ENCODE results near the gene SLC30A3. TPM values are rescaled to one million over a fixed set of nuclear protein-coding genes. Genes with fewer than 3 reads are reported as not detected.

The SLC30A3 gene
- total RNA-seq, 1 experiment from 2014 or later: not detected

DNA sequence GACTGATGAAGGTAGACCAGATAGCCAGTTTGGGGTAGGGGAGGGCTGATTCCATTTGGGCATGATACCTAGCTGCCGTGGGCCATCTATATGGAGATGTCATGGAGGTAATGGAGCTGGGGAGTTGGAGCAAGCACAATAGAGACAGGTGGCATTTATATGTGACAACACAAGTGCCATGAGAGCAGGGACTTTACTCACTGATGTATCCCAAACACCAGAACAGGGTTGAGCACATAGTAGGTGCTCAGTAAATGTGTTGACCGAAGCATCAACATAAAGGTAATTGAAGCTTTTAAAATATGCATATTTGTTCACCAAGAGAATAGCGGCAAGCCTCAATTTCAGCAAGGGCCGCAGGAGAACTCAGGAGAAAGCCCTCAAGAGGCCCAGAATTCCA lies 15.0 kb downstream of the SLC30A3 start:
- Mint-ChIP-seq H3K4me1 (ENCODE audit: insufficient read depth, unreplicated experiment) (peaks cover 6% of the 10 kb centered on the region), H3K36me3 (ENCODE audit: insufficient read depth, unreplicated experiment) (peaks cover 22% of the 10 kb centered on the region), H3K27me3 (ENCODE audit: insufficient read depth, unreplicated experiment) (no peaks in the 10 kb centered on the region), H3K27ac (ENCODE audit: low read depth, unreplicated experiment) (no peak overlapping the region), H3K4me3 (ENCODE audit: unreplicated experiment) (no peak overlapping the region), H3K9me3 (ENCODE audit: unreplicated experiment) (no peaks in the 10 kb centered on the region)
- intact Hi-C loops (cut with micrococcal nuclease): no loop called here
- POLR2A ChIA-PET: interaction anchor here (0.8 kb wide), 1 partner anchor 17 kb away, joined by 3 read pairs; no protein-coding TSS in a partner anchor
- TF ChIP-seq, protein P1, sequence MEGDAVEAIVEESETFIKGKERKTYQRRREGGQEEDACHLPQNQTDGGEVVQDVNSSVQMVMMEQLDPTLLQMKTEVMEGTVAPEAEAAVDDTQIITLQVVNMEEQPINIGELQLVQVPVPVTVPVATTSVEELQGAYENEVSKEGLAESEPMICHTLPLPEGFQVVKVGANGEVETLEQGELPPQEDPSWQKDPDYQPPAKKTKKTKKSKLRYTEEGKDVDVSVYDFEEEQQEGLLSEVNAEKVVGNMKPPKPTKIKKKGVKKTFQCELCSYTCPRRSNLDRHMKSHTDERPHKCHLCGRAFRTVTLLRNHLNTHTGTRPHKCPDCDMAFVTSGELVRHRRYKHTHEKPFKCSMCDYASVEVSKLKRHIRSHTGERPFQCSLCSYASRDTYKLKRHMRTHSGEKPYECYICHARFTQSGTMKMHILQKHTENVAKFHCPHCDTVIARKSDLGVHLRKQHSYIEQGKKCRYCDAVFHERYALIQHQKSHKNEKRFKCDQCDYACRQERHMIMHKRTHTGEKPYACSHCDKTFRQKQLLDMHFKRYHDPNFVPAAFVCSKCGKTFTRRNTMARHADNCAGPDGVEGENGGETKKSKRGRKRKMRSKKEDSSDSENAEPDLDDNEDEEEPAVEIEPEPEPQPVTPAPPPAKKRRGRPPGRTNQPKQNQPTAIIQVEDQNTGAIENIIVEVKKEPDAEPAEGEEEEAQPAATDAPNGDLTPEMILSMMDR (IDR thresholded peaks at IDR 0.05; ENCODE audit: unreplicated experiment): no peak
- BruUV-seq (replicated peaks): no TSS peak
- no peak for DNase-seq (ENCODE audit: unreplicated experiment)
- CTCF ChIA-PET: no interaction called here

DNA sequence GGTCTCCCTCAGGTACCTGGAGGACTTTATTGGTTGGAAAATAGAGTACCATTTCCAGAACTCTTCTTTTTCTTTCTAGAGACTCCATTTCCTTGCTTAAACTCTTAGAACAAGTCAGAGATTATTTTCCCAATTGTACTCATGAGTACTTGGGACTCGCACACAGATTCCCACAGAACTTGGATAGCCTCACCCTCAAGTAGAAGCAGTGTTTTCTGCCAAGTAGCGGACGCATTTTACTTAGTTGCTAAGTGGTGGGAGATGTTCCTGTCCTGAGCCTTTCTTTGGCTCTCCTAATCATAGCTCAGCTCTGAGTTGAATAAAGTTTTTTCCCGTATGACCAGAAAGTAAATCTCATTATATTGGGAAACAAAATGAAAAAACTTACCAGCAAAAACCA lies 17.2 kb downstream of the SLC30A3 start:
- Mint-ChIP-seq H3K36me3 (ENCODE audit: insufficient read depth, unreplicated experiment) (peaks cover 40% of the 10 kb centered on the region), H3K27me3 (ENCODE audit: insufficient read depth, unreplicated experiment) (no peaks in the 10 kb centered on the region), H3K4me3 (ENCODE audit: unreplicated experiment) (no peak overlapping the region), H3K4me1 (ENCODE audit: insufficient read depth, unreplicated experiment) (peaks cover 6% of the 10 kb centered on the region), H3K27ac (ENCODE audit: low read depth, unreplicated experiment) (no peak overlapping the region), H3K9me3 (ENCODE audit: unreplicated experiment) (no peaks in the 10 kb centered on the region)
- intact Hi-C loops (cut with micrococcal nuclease): no loop called here
- no TSS peak for BruUV-seq (replicated peaks)
- no peak for DNase-seq (ENCODE audit: unreplicated experiment)
- ChIA-PET POLR2A (interaction anchor here (1.0 to 1.4 kb wide), 2 partner anchors 10 to 34 kb away, joined by 3 to 4 read pairs; no protein-coding TSS in a partner anchor), CTCF (interaction anchor here (1.4 kb wide), 1 partner anchor 11 kb away, joined by 3 read pairs; no protein-coding TSS in a partner anchor)
- TF ChIP-seq, protein P1 (IDR thresholded peaks at IDR 0.05; ENCODE audit: unreplicated experiment): no peak

DNA sequence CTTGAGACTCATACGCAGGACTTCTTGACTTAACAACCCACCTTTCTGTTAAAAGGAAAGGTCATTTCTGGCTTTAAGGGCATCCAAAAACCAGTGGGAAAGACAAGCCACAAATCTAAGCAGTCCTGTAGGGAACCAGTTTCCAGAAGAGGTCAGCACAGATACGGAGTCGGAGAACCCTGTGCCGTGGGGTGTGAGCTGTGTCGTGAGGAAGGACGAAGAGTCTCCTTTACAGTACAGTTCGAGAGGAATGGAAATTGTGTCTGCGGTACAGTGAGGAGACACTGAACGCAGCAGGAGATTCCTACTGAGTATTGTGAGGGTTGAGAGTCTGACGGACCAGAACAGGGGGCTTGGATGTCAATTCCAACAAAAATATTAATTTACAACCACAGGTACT lies 17.7 kb downstream of the SLC30A3 start:
- CTCF ChIA-PET: interaction anchor here (1.0 kb wide), 1 partner anchor 138 kb away, joined by 4 read pairs; no protein-coding TSS in a partner anchor
- intact Hi-C loops (cut with micrococcal nuclease): no loop called here
- Mint-ChIP-seq H3K36me3 (ENCODE audit: insufficient read depth, unreplicated experiment) (peaks cover 45% of the 10 kb centered on the region), H3K4me1 (ENCODE audit: insufficient read depth, unreplicated experiment) (peaks cover 6% of the 10 kb centered on the region), H3K27me3 (ENCODE audit: insufficient read depth, unreplicated experiment) (no peaks in the 10 kb centered on the region), H3K27ac (ENCODE audit: low read depth, unreplicated experiment) (no peak overlapping the region), H3K4me3 (ENCODE audit: unreplicated experiment) (no peak overlapping the region), H3K9me3 (ENCODE audit: unreplicated experiment) (no peaks in the 10 kb centered on the region)
- DNase-seq (ENCODE audit: unreplicated experiment): no peak
- no TSS peak for BruUV-seq (replicated peaks)
- TF ChIP-seq, protein P1 (IDR thresholded peaks at IDR 0.05; ENCODE audit: unreplicated experiment): no peak
- POLR2A ChIA-PET: interaction anchor here (1.0 to 1.4 kb wide), 2 partner anchors 11 to 34 kb away, joined by 3 to 4 read pairs; no protein-coding TSS in a partner anchor

DNA sequence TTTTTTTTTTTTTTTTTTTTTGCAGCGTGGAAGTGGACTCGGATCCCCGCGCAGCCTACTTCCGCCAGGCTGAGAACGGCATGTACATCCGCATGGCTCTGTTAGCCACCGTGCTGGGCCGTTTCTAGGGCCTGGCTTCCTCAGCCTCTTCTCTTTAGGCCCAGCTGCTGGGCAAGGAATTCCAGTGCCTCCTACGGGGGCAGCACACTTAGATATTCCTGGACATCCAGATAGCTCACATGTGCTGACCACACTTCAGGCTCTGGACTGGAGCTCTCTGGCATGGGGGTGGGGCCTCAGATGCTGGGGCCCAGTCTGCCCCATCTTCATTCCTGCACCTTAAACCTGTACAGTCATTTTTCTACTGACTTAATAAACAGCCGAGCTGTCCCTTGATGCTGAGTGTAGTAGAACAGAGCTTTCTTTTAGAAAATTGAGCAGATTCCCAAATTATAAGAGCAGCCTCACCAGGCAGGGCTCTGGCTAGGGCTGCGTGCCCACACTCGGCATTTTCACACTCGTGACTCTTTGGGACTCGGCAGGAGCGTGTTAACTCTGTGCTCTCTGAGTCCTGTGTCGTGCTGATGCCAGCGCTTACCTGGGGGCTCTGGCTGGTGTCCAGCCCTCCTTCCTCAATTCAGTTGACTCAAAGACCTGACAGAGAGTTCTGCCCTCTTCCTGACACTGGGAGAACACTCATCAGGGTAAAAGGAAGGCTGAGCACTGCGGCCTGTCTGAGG lies 19.3 kb downstream of the SLC30A3 start:
- TF ChIP-seq, protein P1 (IDR thresholded peaks at IDR 0.05; ENCODE audit: unreplicated experiment): no peak
- H3K36me3 Mint-ChIP-seq (ENCODE audit: insufficient read depth, unreplicated experiment): peaks cover 51% of the 10 kb centered on the region
- intact Hi-C loops (cut with micrococcal nuclease): no loop called here
- POLR2A ChIA-PET: no interaction called here
- BruUV-seq (replicated peaks): TSS peak; percentile 38
- H3K4me1 Mint-ChIP-seq (ENCODE audit: insufficient read depth, unreplicated experiment): no peaks in the 10 kb centered on the region
- H3K27ac Mint-ChIP-seq (ENCODE audit: low read depth, unreplicated experiment): no peak overlapping the region
- H3K9me3 Mint-ChIP-seq (ENCODE audit: unreplicated experiment): no peaks in the 10 kb centered on the region
- H3K27me3 Mint-ChIP-seq (ENCODE audit: insufficient read depth, unreplicated experiment): no peaks in the 10 kb centered on the region
- H3K4me3 Mint-ChIP-seq (ENCODE audit: unreplicated experiment): no peak overlapping the region
- CTCF ChIA-PET: no interaction called here
- DNase-seq (ENCODE audit: unreplicated experiment): no peak
